ENCODE results near the gene A2ML1. TPM values are rescaled to one million over a fixed set of nuclear protein-coding genes. Genes with fewer than 3 reads are reported as not detected.

The A2ML1 gene
- total and polyA plus RNA-seq, 9 donors, result 0.07 to 0.80 (median 0.23) TPM; not detected in 1

DNA sequence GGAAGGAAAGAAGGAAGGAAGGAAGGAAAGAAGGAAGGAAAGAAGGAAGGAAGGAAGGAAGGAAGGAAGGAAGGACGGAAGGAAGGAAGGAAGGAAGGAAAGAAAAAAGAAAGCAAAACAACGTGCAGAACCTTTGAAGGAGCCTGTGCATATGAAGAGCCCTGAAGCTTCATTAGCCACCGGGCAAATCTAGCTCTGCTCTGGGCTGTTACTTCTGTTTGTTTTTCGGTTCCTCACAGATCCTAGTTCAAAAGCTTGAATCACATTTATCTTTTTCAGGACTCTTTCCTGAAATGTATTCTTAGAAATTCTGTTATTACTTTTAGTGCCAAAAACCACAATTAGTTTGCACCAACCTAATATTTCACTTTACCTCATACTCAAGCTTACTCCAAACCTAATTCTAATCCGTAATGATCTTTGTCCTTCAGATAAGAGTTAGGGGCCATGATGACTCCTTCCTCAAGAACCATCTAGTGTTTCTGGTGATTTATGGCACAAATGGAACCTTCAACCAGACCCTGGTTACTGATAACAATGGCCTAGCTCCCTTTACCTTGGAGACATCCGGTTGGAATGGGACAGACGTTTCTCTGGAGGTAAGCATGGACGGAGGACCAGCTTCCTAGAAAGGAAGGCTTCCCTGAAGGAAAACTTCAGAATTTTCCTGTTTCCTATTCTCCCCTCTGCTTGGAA is 18.7 kb downstream of the A2ML1 start:
- Histone ChIP-seq H3K9me3 (no peaks in the 10 kb centered on the region), H3K27me3 (no peaks in the 10 kb centered on the region), H3K36me3 (no peaks in the 10 kb centered on the region), H3K4me1 (ENCODE audit: insufficient read depth) (peaks cover 5% of the 10 kb centered on the region), H3K4me3 (no peak overlapping the region), H3K27ac (no peak overlapping the region)
- no peak for DNase-seq
- TF ChIP-seq EP300 (IDR thresholded peaks at IDR 0.05) (no peak), POLR2A (IDR thresholded peaks at IDR 0.05) (no peak)
- TF ChIP-seq, protein P1, sequence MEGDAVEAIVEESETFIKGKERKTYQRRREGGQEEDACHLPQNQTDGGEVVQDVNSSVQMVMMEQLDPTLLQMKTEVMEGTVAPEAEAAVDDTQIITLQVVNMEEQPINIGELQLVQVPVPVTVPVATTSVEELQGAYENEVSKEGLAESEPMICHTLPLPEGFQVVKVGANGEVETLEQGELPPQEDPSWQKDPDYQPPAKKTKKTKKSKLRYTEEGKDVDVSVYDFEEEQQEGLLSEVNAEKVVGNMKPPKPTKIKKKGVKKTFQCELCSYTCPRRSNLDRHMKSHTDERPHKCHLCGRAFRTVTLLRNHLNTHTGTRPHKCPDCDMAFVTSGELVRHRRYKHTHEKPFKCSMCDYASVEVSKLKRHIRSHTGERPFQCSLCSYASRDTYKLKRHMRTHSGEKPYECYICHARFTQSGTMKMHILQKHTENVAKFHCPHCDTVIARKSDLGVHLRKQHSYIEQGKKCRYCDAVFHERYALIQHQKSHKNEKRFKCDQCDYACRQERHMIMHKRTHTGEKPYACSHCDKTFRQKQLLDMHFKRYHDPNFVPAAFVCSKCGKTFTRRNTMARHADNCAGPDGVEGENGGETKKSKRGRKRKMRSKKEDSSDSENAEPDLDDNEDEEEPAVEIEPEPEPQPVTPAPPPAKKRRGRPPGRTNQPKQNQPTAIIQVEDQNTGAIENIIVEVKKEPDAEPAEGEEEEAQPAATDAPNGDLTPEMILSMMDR (IDR thresholded peaks at IDR 0.05), result no peak
- WGBS, 3 donors, result 24 to 33% (median 30%) methylated on average over 7 of the region's 8 CpGs
- intact Hi-C loops (cut with DNase I), result no loop called here

DNA sequence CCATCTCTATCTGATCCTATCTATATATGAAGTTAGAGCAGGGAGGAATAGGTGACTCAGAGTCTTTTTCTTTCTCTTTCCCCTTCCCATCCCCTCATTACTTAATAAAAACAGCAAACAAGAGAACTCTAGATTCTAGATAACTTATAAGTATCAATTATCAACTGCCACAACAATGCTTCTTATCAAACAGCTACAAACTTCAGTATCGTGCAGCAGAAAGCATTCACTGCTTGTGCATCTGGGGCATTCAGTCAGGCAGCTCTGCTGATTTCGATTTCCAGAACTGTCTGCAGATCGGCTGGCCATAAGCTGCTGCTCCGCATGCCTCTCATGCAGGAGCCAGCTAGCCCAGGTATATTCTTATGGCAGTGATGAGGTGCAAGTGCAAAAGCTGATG is 19.4 kb downstream of the A2ML1 start:
- H3K27ac ChIP-seq, result no peak overlapping the region
- no peaks in the 10 kb centered on the region for H3K9me3 ChIP-seq
- no peak for TF ChIP-seq POLR2A (IDR thresholded peaks at IDR 0.05)
- TF ChIP-seq, protein P1 (IDR thresholded peaks at IDR 0.05), result no peak
- no peak for TF ChIP-seq EP300 (IDR thresholded peaks at IDR 0.05)
- no peak overlapping the region for H3K4me3 ChIP-seq
- WGBS, 3 donors, result 58 to 68% (median 63%) methylated on average over 4 of the region's 4 CpGs
- H3K27me3 ChIP-seq, result no peaks in the 10 kb centered on the region
- no peaks in the 10 kb centered on the region for H3K36me3 ChIP-seq
- intact Hi-C loops (cut with DNase I), result no loop called here
- DNase-seq, result no peak
- peaks cover 5% of the 10 kb centered on the region for H3K4me1 ChIP-seq (ENCODE audit: insufficient read depth)

DNA sequence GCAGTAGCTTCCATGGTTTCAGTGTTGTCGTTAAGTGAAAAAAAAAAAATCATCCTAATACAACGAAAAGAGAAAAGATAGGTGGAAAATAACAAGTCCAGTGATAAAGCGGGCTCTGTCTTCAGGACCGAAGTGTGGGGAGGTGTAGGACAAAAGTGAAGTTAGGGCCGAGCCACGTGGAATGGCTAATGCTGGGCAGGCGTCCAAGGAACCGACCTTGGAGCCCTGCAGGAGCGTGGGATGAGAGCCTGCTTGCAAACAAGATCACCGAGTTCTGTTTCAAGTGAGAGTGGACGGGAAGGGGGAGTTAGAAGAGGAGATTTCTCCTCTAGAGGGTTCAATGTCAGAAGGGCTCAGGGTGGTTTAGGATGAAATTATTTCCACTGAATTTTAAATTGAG is 22.2 kb downstream of the A2ML1 start:
- intact Hi-C loops (cut with DNase I), result no loop called here
- H3K27ac ChIP-seq, result no peak overlapping the region
- peak; percentile 89 to 94 (median 91) for DNase-seq

DNA sequence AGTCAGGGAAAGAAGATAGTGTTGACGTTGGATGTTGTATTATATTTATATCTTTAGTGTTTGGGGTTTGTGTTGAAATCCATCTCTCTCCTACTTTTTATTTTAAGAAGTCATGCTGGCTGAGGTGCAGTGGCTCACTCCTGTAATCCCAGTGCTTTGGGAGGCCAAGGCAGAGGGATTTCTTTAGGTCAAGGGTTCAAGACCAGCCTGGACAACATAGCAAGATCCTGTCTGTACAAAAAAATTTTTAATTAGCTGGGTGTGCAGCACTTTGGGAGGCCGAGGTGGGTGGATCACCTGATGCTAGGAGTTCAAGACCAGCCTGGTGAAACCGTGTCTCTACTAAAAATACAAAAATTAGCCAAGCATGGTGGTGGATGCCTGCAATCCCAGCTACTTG is 23.9 kb downstream of the A2ML1 start:
- Histone ChIP-seq H3K27me3 (no peaks in the 10 kb centered on the region), H3K27ac (no peak overlapping the region), H3K4me1 (ENCODE audit: insufficient read depth) (peaks cover 5% of the 10 kb centered on the region), H3K4me3 (no peak overlapping the region), H3K9me3 (no peaks in the 10 kb centered on the region), H3K36me3 (no peaks in the 10 kb centered on the region)
- WGBS, 3 donors, result 48 to 73% (median 58%) methylated on average over 3 of the region's 3 CpGs
- TF ChIP-seq, protein P1 (IDR thresholded peaks at IDR 0.05), result no peak
- TF ChIP-seq EP300 (IDR thresholded peaks at IDR 0.05) (no peak), POLR2A (IDR thresholded peaks at IDR 0.05) (no peak)
- intact Hi-C loops (cut with DNase I), result no loop called here
- no peak for DNase-seq

More for the DNA sequence above, 22.2 kb downstream of the A2ML1 start:
- Histone ChIP-seq H3K27me3 (no peaks in the 10 kb centered on the region), H3K9me3 (no peaks in the 10 kb centered on the region), H3K4me3 (no peak overlapping the region), H3K4me1 (ENCODE audit: insufficient read depth) (peaks cover 5% of the 10 kb centered on the region), H3K36me3 (no peaks in the 10 kb centered on the region)
- TF ChIP-seq, protein P1 (IDR thresholded peaks at IDR 0.05), result no peak
- TF ChIP-seq POLR2A (IDR thresholded peaks at IDR 0.05) (no peak), EP300 (IDR thresholded peaks at IDR 0.05) (no peak)
- 3 to 5% (median 3%) methylated on average over 11 of the region's 11 CpGs for WGBS, 3 donors
